ENCODE results near the gene SF3B5. TPM values are rescaled to one million over a fixed set of nuclear protein-coding genes. Genes with fewer than 3 reads are reported as not detected.

The SF3B5 gene
- total RNA-seq, 6 experiments from 2014 or later, result 59.2 to 206 (median 70.6) TPM

DNA sequence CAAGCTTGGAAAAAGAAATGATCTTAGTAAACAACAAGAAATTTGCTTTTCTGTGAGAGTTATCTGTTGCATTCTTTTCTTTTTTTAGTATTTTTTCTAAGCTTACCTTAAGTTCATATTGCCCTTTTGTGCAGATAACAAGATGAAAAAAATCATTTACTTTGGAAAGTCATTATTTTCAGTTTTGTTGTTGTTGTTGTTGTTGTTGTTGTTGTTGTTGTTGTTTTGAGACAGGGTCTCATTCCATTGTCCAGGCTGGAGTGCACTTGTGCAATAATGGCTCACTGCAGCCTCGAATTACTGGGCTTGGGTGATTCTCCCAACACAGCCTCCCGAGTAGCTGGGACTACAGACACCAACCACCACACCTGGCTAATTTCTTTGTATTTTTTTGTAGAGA, 46.1 kb upstream of the SF3B5 start:
- Histone ChIP-seq H3K4me1 (peaks cover 0 to 4% (median 0%) of the 10 kb centered on the region in 4 donors), H3K9me3 (no peaks in the 10 kb centered on the region), H3K27me3 (no peaks in the 10 kb centered on the region), H3K27ac (no peak overlapping the region), H3K36me3 (no peaks in the 10 kb centered on the region), H3K4me3 (no peak overlapping the region)
- DNase-seq (no peak), ATAC-seq (no peak)
- 83% methylated on average over 2 of the region's 2 CpGs for WGBS (ENCODE audit: insufficient coverage, low coverage, low lambda C conversion rate, missing lambda C conversion rate)
- intact Hi-C loops (cut with DNase I), result no loop called here
- TF ChIP-seq POLR2A (IDR thresholded peaks at IDR 0.05), result no peak
- TF ChIP-seq, protein P1, sequence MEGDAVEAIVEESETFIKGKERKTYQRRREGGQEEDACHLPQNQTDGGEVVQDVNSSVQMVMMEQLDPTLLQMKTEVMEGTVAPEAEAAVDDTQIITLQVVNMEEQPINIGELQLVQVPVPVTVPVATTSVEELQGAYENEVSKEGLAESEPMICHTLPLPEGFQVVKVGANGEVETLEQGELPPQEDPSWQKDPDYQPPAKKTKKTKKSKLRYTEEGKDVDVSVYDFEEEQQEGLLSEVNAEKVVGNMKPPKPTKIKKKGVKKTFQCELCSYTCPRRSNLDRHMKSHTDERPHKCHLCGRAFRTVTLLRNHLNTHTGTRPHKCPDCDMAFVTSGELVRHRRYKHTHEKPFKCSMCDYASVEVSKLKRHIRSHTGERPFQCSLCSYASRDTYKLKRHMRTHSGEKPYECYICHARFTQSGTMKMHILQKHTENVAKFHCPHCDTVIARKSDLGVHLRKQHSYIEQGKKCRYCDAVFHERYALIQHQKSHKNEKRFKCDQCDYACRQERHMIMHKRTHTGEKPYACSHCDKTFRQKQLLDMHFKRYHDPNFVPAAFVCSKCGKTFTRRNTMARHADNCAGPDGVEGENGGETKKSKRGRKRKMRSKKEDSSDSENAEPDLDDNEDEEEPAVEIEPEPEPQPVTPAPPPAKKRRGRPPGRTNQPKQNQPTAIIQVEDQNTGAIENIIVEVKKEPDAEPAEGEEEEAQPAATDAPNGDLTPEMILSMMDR (IDR thresholded peaks at IDR 0.05), result no peak

DNA sequence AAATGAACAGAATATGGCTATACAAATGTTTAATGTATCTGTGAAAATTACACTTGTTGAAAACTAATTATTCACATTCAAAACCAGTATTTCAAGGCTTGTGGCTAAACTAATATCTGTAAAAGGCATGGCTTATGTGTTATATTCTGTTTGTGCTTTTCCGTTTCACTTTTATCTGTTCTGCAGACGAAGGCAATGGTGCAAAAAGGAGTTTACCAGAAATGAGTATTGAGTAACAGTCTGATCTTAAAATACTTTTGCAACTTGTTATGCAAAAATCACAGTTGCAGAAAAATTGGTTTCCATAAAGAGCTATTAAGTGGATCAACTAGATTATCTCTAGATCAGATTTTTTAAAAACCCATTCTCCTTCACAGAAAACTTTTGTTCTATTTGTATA, 45.5 kb upstream of the SF3B5 start:
- DNase-seq (no peak), ATAC-seq (no peak)
- WGBS (ENCODE audit: insufficient coverage, low coverage, low lambda C conversion rate, missing lambda C conversion rate), result 56% methylated on average over 2 of the region's 2 CpGs
- Histone ChIP-seq H3K4me3 (no peak overlapping the region), H3K4me1 (peaks cover 0 to 4% (median 0%) of the 10 kb centered on the region in 4 donors), H3K36me3 (no peaks in the 10 kb centered on the region), H3K27ac (no peak overlapping the region), H3K9me3 (no peaks in the 10 kb centered on the region), H3K27me3 (no peaks in the 10 kb centered on the region)
- intact Hi-C loops (cut with DNase I), result no loop called here
- TF ChIP-seq, protein P1 (IDR thresholded peaks at IDR 0.05), result no peak
- TF ChIP-seq POLR2A (IDR thresholded peaks at IDR 0.05), result no peak

DNA sequence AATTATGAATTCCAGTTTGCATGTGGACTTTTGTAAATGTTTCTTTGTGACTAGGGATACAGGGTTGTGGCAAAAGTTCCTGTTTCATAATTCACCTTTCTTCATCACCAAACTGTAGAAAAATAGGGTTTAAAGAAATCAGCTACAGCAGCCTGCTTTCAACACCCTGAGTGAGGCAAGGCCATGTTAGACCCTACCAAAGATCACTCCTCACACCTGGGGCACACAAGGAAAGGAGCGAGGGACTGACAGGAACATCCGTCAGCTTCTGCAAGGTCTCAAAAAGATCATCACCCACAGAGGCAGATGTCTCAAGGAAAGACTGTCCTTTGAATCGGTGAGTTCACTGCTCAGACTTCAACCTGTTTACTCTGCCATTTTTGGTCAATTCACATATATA, 44.4 kb upstream of the SF3B5 start:
- H3K4me1 ChIP-seq, result peaks cover 0 to 4% (median 0%) of the 10 kb centered on the region in 4 donors
- no peak overlapping the region for H3K27ac ChIP-seq
- H3K4me3 ChIP-seq, result no peak overlapping the region
- DNase-seq, result no peak
- no peak for ATAC-seq
- intact Hi-C loops (cut with DNase I), result no loop called here
- TF ChIP-seq, protein P1 (IDR thresholded peaks at IDR 0.05), result no peak
- no peak for TF ChIP-seq POLR2A (IDR thresholded peaks at IDR 0.05)
- 69% methylated on average over 2 of the region's 3 CpGs for WGBS (ENCODE audit: insufficient coverage, low coverage, low lambda C conversion rate, missing lambda C conversion rate)
- H3K9me3 ChIP-seq, result no peaks in the 10 kb centered on the region
- H3K27me3 ChIP-seq, result no peaks in the 10 kb centered on the region
- H3K36me3 ChIP-seq, result no peaks in the 10 kb centered on the region

DNA sequence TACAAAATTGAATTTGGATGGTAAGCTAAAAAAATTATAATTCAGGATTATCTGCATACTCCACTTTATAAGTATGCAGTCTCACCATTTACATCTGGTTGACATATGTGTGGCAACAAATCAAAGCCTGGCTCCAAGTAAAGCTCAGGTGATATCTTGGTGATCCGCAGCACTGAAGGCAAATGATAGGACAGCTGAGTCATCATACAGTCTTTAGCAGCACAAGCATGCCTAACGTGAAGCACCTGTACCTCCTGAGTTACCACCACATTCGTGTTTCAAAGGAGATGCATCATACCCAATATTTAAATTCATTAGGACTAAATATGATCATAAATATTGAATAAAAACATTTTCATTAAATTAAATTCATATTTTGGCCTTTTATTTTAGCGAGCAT, 43.2 kb upstream of the SF3B5 start:
- ATAC-seq, result no peak
- H3K9me3 ChIP-seq, result no peaks in the 10 kb centered on the region
- TF ChIP-seq POLR2A (IDR thresholded peaks at IDR 0.05), result no peak
- TF ChIP-seq, protein P1 (IDR thresholded peaks at IDR 0.05), result no peak
- H3K27ac ChIP-seq, result no peak overlapping the region
- H3K4me3 ChIP-seq, result no peak overlapping the region
- no peaks in the 10 kb centered on the region for H3K4me1 ChIP-seq
- intact Hi-C loops (cut with DNase I), result no loop called here
- no peaks in the 10 kb centered on the region for H3K36me3 ChIP-seq
- H3K27me3 ChIP-seq, result no peaks in the 10 kb centered on the region
- 80% methylated on average over 4 of the region's 4 CpGs for WGBS (ENCODE audit: insufficient coverage, low coverage, low lambda C conversion rate, missing lambda C conversion rate)
- DNase-seq, result no peak

DNA sequence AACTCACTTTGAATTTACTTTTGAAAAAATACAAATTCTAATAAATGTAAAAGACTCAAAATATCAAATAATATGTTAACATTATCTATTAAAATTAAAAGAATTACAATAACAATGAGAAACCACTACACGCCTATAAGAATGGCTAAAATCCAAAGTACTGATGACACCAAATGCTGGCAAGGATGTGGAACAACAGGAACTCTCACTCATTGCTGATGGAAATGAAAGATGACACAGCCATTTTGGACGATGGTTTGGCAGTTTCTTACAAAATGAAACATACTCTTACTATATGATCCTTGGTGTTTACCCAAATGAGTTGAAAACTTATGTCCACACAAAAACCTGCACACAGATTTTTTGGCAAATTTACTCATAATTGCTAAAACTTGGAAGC, 39.4 kb upstream of the SF3B5 start:
- intact Hi-C loops (cut with DNase I), result no loop called here

More for the DNA sequence above, 39.4 kb upstream of the SF3B5 start:
- DNase-seq (no peak), ATAC-seq (no peak)
- Histone ChIP-seq H3K36me3 (no peaks in the 10 kb centered on the region), H3K4me3 (no peak overlapping the region), H3K4me1 (no peaks in the 10 kb centered on the region), H3K27ac (no peak overlapping the region), H3K9me3 (no peaks in the 10 kb centered on the region), H3K27me3 (no peaks in the 10 kb centered on the region)
- WGBS (ENCODE audit: insufficient coverage, low coverage, low lambda C conversion rate, missing lambda C conversion rate), result 48% methylated on average over 2 of the region's 2 CpGs
- TF ChIP-seq, protein P1 (IDR thresholded peaks at IDR 0.05), result no peak
- TF ChIP-seq POLR2A (IDR thresholded peaks at IDR 0.05), result no peak

Measured in right lobe of liver (tissue), 6 donors.